Neuronal stem cell (in vitro differentiated cells): ENCODE data around the gene PAX7. TPM values are rescaled to one million over a fixed set of nuclear protein-coding genes. Genes with fewer than 3 reads are reported as not detected.

ENCODE experiments used
- DNase-seq: peaks from one replicate; pipeline ENCODE4 v3.0.0-alpha.2; 2013; ENCODE audit warnings: low spot score
- H2AFZ ChIP-seq: one replicate; pipeline ENCODE4 v1.6.1; 2013; ENCODE audit warnings: mild to moderate bottlenecking, low read length, inconsistent platforms
- H2AK5ac ChIP-seq: 2 replicates; pipeline ENCODE4 v1.6.1; 2013; ENCODE audit warnings: low read depth, mild to moderate bottlenecking, inconsistent platforms, low read length, moderate library complexity, mixed read lengths
- H2BK120ac ChIP-seq: 2 replicates; pipeline ENCODE4 v1.6.1; 2013; ENCODE audit warnings: low read depth, mild to moderate bottlenecking, inconsistent platforms, low read length, moderate library complexity, mixed read lengths
- H2BK12ac ChIP-seq: one replicate; pipeline ENCODE4 v1.6.1; 2013; ENCODE audit warnings: low read length, inconsistent platforms
- H2BK15ac ChIP-seq: 2 replicates; pipeline ENCODE4 v1.6.1; 2013; ENCODE audit warnings: mild to moderate bottlenecking, low read length, inconsistent platforms, mixed read lengths
- H2BK5ac ChIP-seq: one replicate; pipeline ENCODE4 v1.6.1; 2013; ENCODE audit warnings: inconsistent platforms, mild to moderate bottlenecking, low read length, moderate library complexity
- H3K14ac ChIP-seq: one replicate; pipeline ENCODE4 v1.6.1; 2013; ENCODE audit warnings: low read length, inconsistent platforms
- H3K18ac ChIP-seq: 2 replicates; pipeline ENCODE4 v1.6.1; 2013; ENCODE audit warnings: low read length, inconsistent platforms
- H3K23ac ChIP-seq: 2 replicates; pipeline ENCODE4 v1.6.1; 2013; ENCODE audit warnings: low read depth, mild to moderate bottlenecking, mixed read lengths, low read length, inconsistent platforms; ENCODE audit not compliant: poor library complexity
- H3K27ac ChIP-seq: replicated peaks from 3 replicates; pipeline ENCODE4 v1.5.1; 2013; ENCODE audit warnings: low read length, inconsistent platforms
- H3K27me3 ChIP-seq, 3 experiments: 2 replicates each; pipeline ENCODE4 v1.6.1; 2013; ENCODE audit warnings: low read length in 3 of 3, mild to moderate bottlenecking in 2 of 3, inconsistent platforms in 1 of 3, low read depth in 1 of 3, mixed read lengths in 1 of 3, moderate library complexity in 1 of 3; ENCODE audit not compliant: control insufficient read depth in 3 of 3, insufficient read depth in 3 of 3
- H3K36me3 ChIP-seq, 2 donors: replicated peaks in 1 of 2; 2 replicates each; pipeline ENCODE4 v1.6.1; 2013; ENCODE audit warnings: low read length in 2 of 2; ENCODE audit not compliant: control insufficient read depth in 2 of 2, insufficient read depth in 2 of 2
- H3K4ac ChIP-seq: 2 replicates; pipeline ENCODE4 v1.6.1; 2013; ENCODE audit warnings: inconsistent platforms, mild to moderate bottlenecking, low read length, moderate library complexity
- H3K4me1 ChIP-seq, 2 donors: 1 replicate in 1 of 2; 2 replicates in 1 of 2; pipeline ENCODE4 v1.6.1; 2013; ENCODE audit warnings: low read length in 2 of 2, low read depth in 1 of 2; ENCODE audit not compliant: control insufficient read depth in 2 of 2, insufficient read depth in 1 of 2
- H3K4me2 ChIP-seq: one replicate; pipeline ENCODE4 v1.6.1; 2013; ENCODE audit warnings: mild to moderate bottlenecking, low read length, inconsistent platforms; ENCODE audit not compliant: insufficient read depth, poor library complexity, severe bottlenecking
- H3K4me3 ChIP-seq, 2 donors: 2 replicates each; pipeline ENCODE4 v1.5.1; 2013; ENCODE audit warnings: low read length in 2 of 2, mild to moderate bottlenecking in 2 of 2, inconsistent platforms in 1 of 2, moderate library complexity in 1 of 2
- H3K79me1 ChIP-seq: one replicate; pipeline ENCODE4 v1.6.1; 2013; ENCODE audit warnings: low read depth, mild to moderate bottlenecking, inconsistent platforms, low read length, moderate library complexity
- H3K9ac ChIP-seq: one replicate; pipeline ENCODE4 v1.6.1; 2013; ENCODE audit warnings: mild to moderate bottlenecking, low read depth, low read length, inconsistent platforms; ENCODE audit not compliant: poor library complexity
- H3K9me3 ChIP-seq, 2 donors: replicated peaks in 1 of 2; 2 replicates each; pipeline versions ENCODE3 to v1.6.1; 2013; ENCODE audit warnings: low read length in 2 of 2, mild to moderate bottlenecking in 2 of 2, inconsistent platforms in 1 of 2, low read depth in 1 of 2, mixed read lengths in 1 of 2, moderate library complexity in 1 of 2; ENCODE audit not compliant: control insufficient read depth in 2 of 2, insufficient read depth in 1 of 2
- H4K8ac ChIP-seq: one replicate; pipeline ENCODE4 v1.6.1; 2013; ENCODE audit warnings: low read depth, mild to moderate bottlenecking, inconsistent platforms, low read length, moderate library complexity
- H4K91ac ChIP-seq: one replicate; pipeline ENCODE4 v1.6.1; 2013; ENCODE audit warnings: low read length, low read depth, mild to moderate bottlenecking, inconsistent platforms; ENCODE audit not compliant: poor library complexity
- whole genome bisulfite sequencing, 2 donors: extraction: QIAGEN DNeasy Blood & Tissue Kit; methylation state at CpG; one replicate each; pipeline ENCODE4 v1.1.7; 2013; ENCODE audit warnings: missing lambda C conversion rate in 2 of 2, mixed read lengths in 1 of 2; ENCODE audit not compliant: insufficient read length in 2 of 2, insufficient replicate concordance in 1 of 2; ENCODE audit errors: extremely low coverage in 2 of 2; 5-methylcytosine and 5-hydroxymethylcytosine counted together
- small RNA-seq: library from polyadenylated mRNA; stranded (forward); fragments of <200 nt; extraction: miRNeasy Mini kit (QIAGEN cat#:217004); gene quantifications from one replicate; pipeline ENCODE3, GENCODE V24; 2013; ENCODE audit not compliant: insufficient read depth

The PAX7 gene

GRCh38 chr1:18796950-18797349, 166.3 kb downstream of the PAX7 start:
- DNase-seq: no peak
- H3K4me2 ChIP-seq: no peak overlapping the region
- H3K27me3 ChIP-seq: peaks cover 0 to 14% (median 0%) of the 10 kb centered on the region in 3 experiments
- H3K23ac ChIP-seq: no peak overlapping the region
- H2BK5ac ChIP-seq: no peak overlapping the region
- no peak overlapping the region for H3K4me3 ChIP-seq
- 100% methylated on average over 1 of the region's 3 CpGs; no CpG with 5 or more reads in 1 of the 2 donors for WGBS, 2 donors
- H3K36me3 ChIP-seq: no peaks in the 10 kb centered on the region
- H3K18ac ChIP-seq: no peak overlapping the region
- no peak overlapping the region for H2BK12ac ChIP-seq
- no peak overlapping the region for H2AFZ ChIP-seq
- no peak overlapping the region for H3K9ac ChIP-seq
- no peak overlapping the region for H2BK15ac ChIP-seq
- H2BK120ac ChIP-seq: no peak overlapping the region
- H3K4me1 ChIP-seq: peaks cover 0 to 5% of the 10 kb centered on the region in 2 donors
- H3K4ac ChIP-seq: no peak overlapping the region
- H4K8ac ChIP-seq: no peak overlapping the region
- H3K9me3 ChIP-seq: peaks cover 0 to 1% of the 10 kb centered on the region in 2 donors
- H4K91ac ChIP-seq: no peak overlapping the region
- no peak overlapping the region for H3K14ac ChIP-seq
- H3K79me1 ChIP-seq: no peaks in the 10 kb centered on the region
- no peak overlapping the region for H3K27ac ChIP-seq
- no peak overlapping the region for H2AK5ac ChIP-seq

Small RNAs within 50 kb of the gene (small RNA-seq; reads per million reads assigned to genes)
- not detected for gene AL031737.1
